ENCODE results near the gene WFS1. TPM values are rescaled to one million over a fixed set of nuclear protein-coding genes. Genes with fewer than 3 reads are reported as not detected.

The WFS1 gene
- total and polyA plus RNA-seq, 10 donors = 4.9 to 62.2 (median 34.8) TPM

DNA sequence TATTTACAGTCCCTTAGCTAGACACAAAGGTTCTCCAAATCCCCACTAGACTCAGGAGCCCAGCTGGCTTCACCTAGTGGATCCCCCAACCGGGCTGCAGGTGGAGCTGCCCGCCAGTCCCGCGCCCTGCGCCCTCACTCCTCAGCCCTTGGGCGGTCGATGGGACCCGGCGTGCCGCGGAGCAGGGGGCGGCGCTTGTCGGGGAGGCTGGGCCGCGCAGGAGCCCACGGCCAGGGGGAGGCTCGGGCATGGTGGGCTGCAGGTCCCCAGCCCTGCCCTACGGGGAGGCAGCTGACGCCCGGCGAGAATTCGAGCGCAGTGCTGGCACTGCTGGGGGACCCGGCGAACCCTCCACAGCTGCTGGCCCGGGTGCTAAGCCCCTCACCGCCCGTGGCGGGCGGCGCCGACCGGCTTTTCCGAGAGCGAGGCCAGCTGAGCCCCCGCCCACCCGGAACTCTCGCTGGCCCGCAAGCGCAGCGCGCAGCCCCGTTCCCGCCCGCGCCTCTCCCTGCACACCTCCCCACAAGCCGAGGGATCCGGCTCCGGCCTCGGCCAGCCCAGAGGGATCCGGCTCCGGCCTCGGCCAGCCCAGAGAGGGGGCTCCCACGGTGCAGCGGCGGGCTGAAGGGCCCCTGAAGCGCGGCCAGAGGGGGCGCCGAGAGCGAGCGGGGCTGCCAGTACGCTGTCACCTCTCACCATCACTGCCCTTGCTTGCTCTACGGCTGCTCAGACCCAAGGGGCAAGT is 39.4 kb downstream of the WFS1 start:
- peaks cover 0 to 4% (median 0%) of the 10 kb centered on the region in 8 donors for H3K9me3 ChIP-seq
- H3K27ac ChIP-seq = peak overlapping the region in 4 of 8 donors; percentile 25 to 62 (median 38)
- DNase-seq = no peak
- WGBS, 5 donors = 7 to 23% (median 13%) methylated on average over 21 to 65 of the region's 65 CpGs
- peaks cover 0 to 20% (median 7%) of the 10 kb centered on the region in 6 donors for H3K4me1 ChIP-seq
- intact Hi-C loops (cut with DNase I; ENCODE audit: low total_unique reads) = no loop called here
- peak overlapping the region; percentile 28 to 65 (median 36) for H3K4me3 ChIP-seq
- peaks cover 0 to 15% (median 2%) of the 10 kb centered on the region in 6 donors for H3K36me3 ChIP-seq
- H3K27me3 ChIP-seq (replicated peaks in 1 of 7) = peaks cover 0 to 49% (median 9%) of the 10 kb centered on the region in 7 donors
- TF ChIP-seq POLR2AphosphoS5 (IDR thresholded peaks at IDR 0.05) (peak in 2 of 3 donors; percentile 36 to 56), POLR2A (IDR thresholded peaks at IDR 0.05) (no peak)
- TF ChIP-seq, protein P1, sequence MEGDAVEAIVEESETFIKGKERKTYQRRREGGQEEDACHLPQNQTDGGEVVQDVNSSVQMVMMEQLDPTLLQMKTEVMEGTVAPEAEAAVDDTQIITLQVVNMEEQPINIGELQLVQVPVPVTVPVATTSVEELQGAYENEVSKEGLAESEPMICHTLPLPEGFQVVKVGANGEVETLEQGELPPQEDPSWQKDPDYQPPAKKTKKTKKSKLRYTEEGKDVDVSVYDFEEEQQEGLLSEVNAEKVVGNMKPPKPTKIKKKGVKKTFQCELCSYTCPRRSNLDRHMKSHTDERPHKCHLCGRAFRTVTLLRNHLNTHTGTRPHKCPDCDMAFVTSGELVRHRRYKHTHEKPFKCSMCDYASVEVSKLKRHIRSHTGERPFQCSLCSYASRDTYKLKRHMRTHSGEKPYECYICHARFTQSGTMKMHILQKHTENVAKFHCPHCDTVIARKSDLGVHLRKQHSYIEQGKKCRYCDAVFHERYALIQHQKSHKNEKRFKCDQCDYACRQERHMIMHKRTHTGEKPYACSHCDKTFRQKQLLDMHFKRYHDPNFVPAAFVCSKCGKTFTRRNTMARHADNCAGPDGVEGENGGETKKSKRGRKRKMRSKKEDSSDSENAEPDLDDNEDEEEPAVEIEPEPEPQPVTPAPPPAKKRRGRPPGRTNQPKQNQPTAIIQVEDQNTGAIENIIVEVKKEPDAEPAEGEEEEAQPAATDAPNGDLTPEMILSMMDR (IDR thresholded peaks at IDR 0.05 in 8 of 11, conservative IDR thresholded peaks at IDR 0.05 in 3 of 11) = no peak

DNA sequence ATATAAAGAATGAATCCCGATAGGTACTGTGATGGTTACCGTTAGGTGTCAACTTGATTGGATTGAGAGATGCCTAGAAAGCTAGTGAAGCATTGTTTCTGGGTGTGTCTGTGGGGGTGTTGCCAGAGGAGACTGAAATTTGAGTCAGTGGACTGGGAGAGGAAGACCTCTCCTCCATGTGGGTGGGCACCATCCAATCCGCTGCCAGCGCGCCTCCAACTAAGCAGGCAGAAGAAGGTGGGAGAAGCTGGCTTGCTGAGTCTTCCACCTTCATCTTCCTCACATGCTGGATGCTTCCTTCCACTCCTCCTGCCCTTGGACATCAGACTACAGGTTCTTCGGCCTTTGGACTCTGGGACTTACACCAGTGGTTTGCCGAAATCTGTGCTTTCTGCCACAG is 40.1 kb downstream of the WFS1 start:
- intact Hi-C loops (cut with DNase I; ENCODE audit: low total_unique reads) = no loop called here
- peak overlapping the region in 7 of 8 donors; percentile 28 to 65 (median 37) for H3K4me3 ChIP-seq
- peaks cover 0 to 4% (median 0%) of the 10 kb centered on the region in 8 donors for H3K9me3 ChIP-seq

DNA sequence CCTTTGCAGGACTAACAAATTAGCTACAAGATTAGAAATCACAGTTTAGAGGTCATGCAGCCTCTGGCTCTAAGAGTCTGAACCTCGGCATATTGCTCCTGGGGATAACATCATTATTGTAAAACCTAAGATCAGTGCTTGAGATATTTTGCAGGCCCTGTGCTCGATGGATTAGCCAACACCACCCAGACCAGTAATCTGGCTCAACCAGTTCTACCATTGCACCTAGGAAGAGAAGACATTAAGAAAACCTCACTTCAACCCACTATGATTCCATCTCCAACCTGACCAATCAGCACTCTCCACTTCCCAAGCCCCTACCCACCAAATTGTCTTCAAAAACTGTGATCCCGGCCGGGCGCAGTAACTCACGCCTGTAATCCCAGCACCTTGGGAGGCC is 43.6 kb downstream of the WFS1 start:
- H3K4me3 ChIP-seq = no peak overlapping the region
- intact Hi-C loops (cut with DNase I; ENCODE audit: low total_unique reads) = no loop called here
- H3K27ac ChIP-seq = no peak overlapping the region
- H3K9me3 ChIP-seq = peaks cover 0 to 4% (median 0%) of the 10 kb centered on the region in 8 donors
- 78 to 92% (median 88%) methylated on average over 6 of the region's 6 CpGs for WGBS, 5 donors
- no peaks in the 10 kb centered on the region for H3K36me3 ChIP-seq
- DNase-seq = no peak
- no peak for TF ChIP-seq POLR2A (IDR thresholded peaks at IDR 0.05)
- TF ChIP-seq, protein P1 (IDR thresholded peaks at IDR 0.05 in 8 of 11, conservative IDR thresholded peaks at IDR 0.05 in 3 of 11) = no peak
- no peak for TF ChIP-seq POLR2AphosphoS5 (IDR thresholded peaks at IDR 0.05)
- H3K4me1 ChIP-seq = peaks cover 0 to 22% (median 7%) of the 10 kb centered on the region in 6 donors
- H3K27me3 ChIP-seq (replicated peaks in 1 of 7) = peaks cover 0 to 48% (median 9%) of the 10 kb centered on the region in 7 donors

More for the DNA sequence above, 40.1 kb downstream of the WFS1 start:
- 78 to 93% (median 92%) methylated on average over 7 of the region's 7 CpGs for WGBS, 5 donors
- H3K27me3 ChIP-seq (replicated peaks in 1 of 7) = peaks cover 0 to 49% (median 9%) of the 10 kb centered on the region in 7 donors
- peaks cover 0 to 8% (median 0%) of the 10 kb centered on the region in 6 donors for H3K36me3 ChIP-seq
- H3K4me1 ChIP-seq = peaks cover 0 to 22% (median 7%) of the 10 kb centered on the region in 6 donors
- no peak for DNase-seq
- H3K27ac ChIP-seq = peak overlapping the region in 2 of 8 donors; percentile 45 to 62
- TF ChIP-seq POLR2A (IDR thresholded peaks at IDR 0.05) = no peak
- TF ChIP-seq, protein P1 (IDR thresholded peaks at IDR 0.05 in 8 of 11, conservative IDR thresholded peaks at IDR 0.05 in 3 of 11) = no peak
- TF ChIP-seq POLR2AphosphoS5 (IDR thresholded peaks at IDR 0.05) = no peak

DNA sequence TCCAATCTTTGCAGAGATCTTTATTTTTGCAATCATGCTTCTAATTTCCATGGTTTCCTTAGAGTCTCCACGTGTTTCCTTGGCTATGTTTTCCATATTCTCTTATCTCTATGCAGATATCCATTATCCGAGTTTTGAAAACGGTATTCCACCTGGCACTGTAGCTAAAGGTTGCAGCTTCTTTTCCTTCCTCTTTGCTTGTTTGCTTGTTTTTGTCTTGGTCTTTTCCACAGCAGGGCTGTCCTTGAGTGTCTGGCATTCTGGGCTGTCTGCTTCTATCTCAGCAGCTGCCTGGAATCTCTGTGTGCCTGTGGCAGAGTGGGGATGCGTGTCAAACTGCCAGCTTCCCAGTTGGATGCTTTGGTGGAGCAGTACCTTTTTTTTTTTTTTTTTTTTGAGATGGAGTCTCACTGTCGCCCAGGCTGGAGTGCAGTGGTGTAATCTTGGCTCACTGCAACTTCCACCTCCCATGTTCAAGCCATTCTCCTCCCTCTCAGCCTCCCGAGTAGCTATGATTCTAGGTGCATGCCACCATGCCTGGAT is 46.9 kb downstream of the WFS1 start:
- intact Hi-C loops (cut with DNase I; ENCODE audit: low total_unique reads) = no loop called here
- TF ChIP-seq POLR2AphosphoS5 (IDR thresholded peaks at IDR 0.05) (no peak), POLR2A (IDR thresholded peaks at IDR 0.05) (no peak)
- TF ChIP-seq, protein P1 (IDR thresholded peaks at IDR 0.05 in 8 of 11, conservative IDR thresholded peaks at IDR 0.05 in 3 of 11) = no peak
- H3K27ac ChIP-seq = peak overlapping the region in 2 of 8 donors; percentile 14 to 48
- no peaks in the 10 kb centered on the region for H3K36me3 ChIP-seq
- peaks cover 0 to 9% (median 7%) of the 10 kb centered on the region in 8 donors for H3K9me3 ChIP-seq
- 42 to 60% (median 50%) methylated on average over 6 of the region's 6 CpGs for WGBS, 5 donors
- no peak for DNase-seq
- peaks cover 0 to 6% (median 0%) of the 10 kb centered on the region in 6 donors for H3K4me1 ChIP-seq
- no peak overlapping the region for H3K4me3 ChIP-seq
- peaks cover 0 to 37% (median 0%) of the 10 kb centered on the region in 7 donors for H3K27me3 ChIP-seq (replicated peaks in 1 of 7)
